Thyroid gland (tissue), 4 donors: ENCODE measurements around the gene IREB2. TPM values are rescaled to one million over a fixed set of nuclear protein-coding genes. Genes with fewer than 3 reads are reported as not detected.
A peak's percentile ranks its signal among the peaks of the same experiment; 100 is the strongest.

ENCODE experiments used
- DNase-seq, 2 donors: peaks; one replicate each; pipeline ENCODE4 v3.0.0-alpha.2; 2019
- H3K27ac ChIP-seq, 3 donors: fragments of 200-600 bp; sonication (generic); 1 replicate in 2 of 3; 2 replicates in 1 of 3; pipeline ENCODE4 v1.5.1; 2016 to 2019; ENCODE audit warnings: mild to moderate bottlenecking in 1 of 3, moderate library complexity in 1 of 3
- H3K27me3 ChIP-seq: fragments of 200-600 bp; sonication (generic); one replicate; pipeline ENCODE4 v1.5.1; 2019
- H3K36me3 ChIP-seq, 2 donors: fragments of 200-600 bp; sonication (generic); one replicate each; pipeline ENCODE4 v1.5.1; 2016 to 2019
- H3K4me1 ChIP-seq, 2 donors: fragments of 200-600 bp; sonication (generic); one replicate each; pipeline ENCODE4 v1.5.1; 2017 to 2019
- H3K4me3 ChIP-seq, 3 donors: fragments of 200-600 bp; sonication (generic); replicated peaks in 1 of 3; 1 replicate in 2 of 3; 2 replicates in 1 of 3; pipeline ENCODE4 v1.5.1; 2016; ENCODE audit warnings: mild to moderate bottlenecking in 1 of 3
- H3K9me3 ChIP-seq: fragments of 200-600 bp; sonication (generic); one replicate; pipeline ENCODE4 v1.5.1; 2017
- CTCF ChIP-seq, 6 experiments: fragments of 200-600 bp in 3 of 6; fragments of 450-650 bp in 3 of 6; sonication (generic) in 3 of 6; IDR thresholded peaks; one replicate each; pipeline ENCODE4 v1.5.1; 2016 to 2019; ENCODE audit warnings: antibody characterized with exemption in 6 of 6, mild to moderate bottlenecking in 2 of 6, inconsistent platforms in 1 of 6, moderate library complexity in 1 of 6
- POLR2A ChIP-seq, 2 donors: fragments of 450-650 bp; IDR thresholded peaks; one replicate each; pipeline ENCODE4 v1.6.1; 2017; ENCODE audit warnings: antibody characterized with exemption in 2 of 2, mild to moderate bottlenecking in 2 of 2, moderate library complexity in 1 of 2
- WGBS, 2 donors: methylation state at CpG; one replicate each; pipeline ENCODE4 v1.1.5; 2017; 5-methylcytosine and 5-hydroxymethylcytosine counted together
- intact Hi-C: fragments of 100-400 bp; cut with DNase I; formaldehyde crosslinking; loops from one replicate; pipeline ENCODE4 v1.15.1; 2023
- total RNA-seq, 4 donors: library from RNA; depleted of rRNA; stranded (reverse); fragments of >200 nt; gene quantifications; one replicate each; pipeline ENCODE4 v1.2.3, GENCODE V29; 2016

IREB2 gene
- total RNA-seq, 4 donors from 2014 or later, result 40.7 to 71.5 (median 51.0) TPM

DNA sequence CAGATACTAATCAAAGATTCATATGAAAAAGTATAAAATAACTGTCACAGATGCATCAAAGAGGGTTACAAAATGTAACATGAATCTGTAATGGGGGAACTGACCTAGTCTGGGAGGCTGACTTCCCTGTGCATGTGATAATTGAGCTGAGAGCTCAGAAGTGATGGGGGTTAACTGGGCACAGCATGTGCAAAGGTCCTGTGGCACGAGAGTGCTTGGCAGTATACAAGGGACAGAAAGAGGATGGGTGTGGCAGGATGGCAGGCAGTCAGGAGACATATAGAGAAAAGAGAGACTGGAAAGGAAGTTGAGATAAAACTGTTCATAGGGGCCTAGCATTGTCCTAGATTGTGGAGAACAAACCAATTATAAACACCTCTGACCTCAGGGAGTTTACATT is 47.8 kb upstream of the IREB2 start:
- 80 to 85% methylated on average over 1 of the region's 1 CpG for WGBS, 2 donors
- Histone ChIP-seq H3K36me3 (no peaks in the 10 kb centered on the region), H3K9me3 (no peaks in the 10 kb centered on the region), H3K27me3 (no peaks in the 10 kb centered on the region), H3K4me1 (peaks cover 0 to 7% of the 10 kb centered on the region in 2 donors), H3K4me3 (no peak overlapping the region), H3K27ac (no peak overlapping the region)
- TF ChIP-seq CTCF (IDR thresholded peaks at IDR 0.05) (no peak), POLR2A (IDR thresholded peaks at IDR 0.05) (no peak)
- intact Hi-C loops, result no loop called here
- no peak for DNase-seq

GRCh38 chr15:78390826-78391225 is 47.2 kb upstream of the IREB2 start:
- no peak for DNase-seq
- Histone ChIP-seq H3K27me3 (no peaks in the 10 kb centered on the region), H3K36me3 (no peaks in the 10 kb centered on the region), H3K4me1 (peaks cover 0 to 7% of the 10 kb centered on the region in 2 donors), H3K4me3 (no peak overlapping the region), H3K27ac (no peak overlapping the region), H3K9me3 (no peaks in the 10 kb centered on the region)
- WGBS, 2 donors, result 94 to 100% methylated on average over 3 of the region's 3 CpGs
- TF ChIP-seq POLR2A (IDR thresholded peaks at IDR 0.05), result no peak
- no peak for TF ChIP-seq CTCF (IDR thresholded peaks at IDR 0.05)
- intact Hi-C loops, result no loop called here

DNA sequence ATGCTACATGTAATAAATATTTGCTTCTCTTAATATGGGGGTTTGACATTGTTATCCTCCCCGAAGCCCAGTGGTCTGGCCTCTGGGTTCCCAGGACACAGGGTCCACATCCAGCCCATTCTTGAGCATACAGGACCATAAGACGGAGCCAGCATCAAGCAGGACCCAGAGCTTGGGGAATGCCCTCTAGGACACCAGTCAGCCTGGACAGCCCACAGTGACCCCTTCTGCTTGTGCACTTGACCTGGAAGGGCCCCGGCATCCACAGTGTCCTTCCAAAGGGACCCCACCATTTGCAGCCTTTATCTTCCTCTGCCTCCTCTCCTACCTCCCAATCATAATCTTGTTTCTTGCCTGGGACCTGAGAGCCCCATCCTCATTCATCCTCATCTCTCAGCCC is 46.2 kb upstream of the IREB2 start:
- Histone ChIP-seq H3K9me3 (no peaks in the 10 kb centered on the region), H3K4me1 (peaks cover 0 to 7% of the 10 kb centered on the region in 2 donors), H3K27me3 (no peaks in the 10 kb centered on the region), H3K36me3 (no peaks in the 10 kb centered on the region), H3K4me3 (no peak overlapping the region), H3K27ac (no peak overlapping the region)
- WGBS, 2 donors, result 97 to 98% methylated on average over 3 of the region's 3 CpGs
- DNase-seq, result no peak
- TF ChIP-seq POLR2A (IDR thresholded peaks at IDR 0.05) (no peak), CTCF (IDR thresholded peaks at IDR 0.05) (no peak)
- intact Hi-C loops, result no loop called here

- H3K9me3 ChIP-seq, result no peaks in the 10 kb centered on the region
- no peak overlapping the region for H3K4me3 ChIP-seq
- no peaks in the 10 kb centered on the region for H3K36me3 ChIP-seq
- H3K27me3 ChIP-seq, result no peaks in the 10 kb centered on the region
- WGBS, 2 donors, result 51 to 63% methylated on average over 2 to 4 of the region's 4 CpGs
- H3K27ac ChIP-seq, result no peak overlapping the region
- DNase-seq, result peak in 1 of 2 donors; percentile 30
- H3K4me1 ChIP-seq, result peaks cover 0 to 11% of the 10 kb centered on the region in 2 donors
- TF ChIP-seq CTCF (IDR thresholded peaks at IDR 0.05) (no peak), POLR2A (IDR thresholded peaks at IDR 0.05) (no peak)
- intact Hi-C loops, result no loop called here
These were observed 45.6 kb upstream of the IREB2 start for GRCh38 chr15:78392430-78392829.

GRCh38 chr15:78393137-78393536 is 44.9 kb upstream of the IREB2 start:
- Histone ChIP-seq H3K27me3 (no peaks in the 10 kb centered on the region), H3K9me3 (no peaks in the 10 kb centered on the region), H3K36me3 (no peaks in the 10 kb centered on the region), H3K4me1 (peaks cover 0 to 6% of the 10 kb centered on the region in 2 donors), H3K4me3 (no peak overlapping the region), H3K27ac (no peak overlapping the region)
- DNase-seq, result no peak
- TF ChIP-seq CTCF (IDR thresholded peaks at IDR 0.05) (no peak), POLR2A (IDR thresholded peaks at IDR 0.05) (no peak)
- intact Hi-C loops, result no loop called here
- 86 to 90% methylated on average over 1 of the region's 1 CpG for WGBS, 2 donors
